K562 (cell line): ENCODE results near the gene APEX1. TPM values are rescaled to one million over a fixed set of nuclear protein-coding genes. Genes with fewer than 3 reads are reported as not detected.

Experiments used
- ATAC-seq: fragments of 200-7000 bp; cut with Tn5 transposase; 3 replicates; pipeline ENCODE4 v1.9.1; 2020; ENCODE audit warnings: moderate library complexity
- BruUV-seq: library from RNA; stranded (reverse); fragments of 400-500 nt; replicated peaks from 2 replicates; lab custom pipeline; 2021; lab: Mats Ljungman, UMichigan
- CTCF ChIA-PET: fragments of 300-600 bp; formaldehyde crosslinking; extraction: SDS; loops from one replicate; lab custom pipeline; 2021; ENCODE audit warnings: low intra/inter-chr PET ratio; lab: Yijun Ruan, JAX
- POLR2A ChIA-PET: fragments of 300-600, 350-650 bp; sonication (Branson Sonifier 250); formaldehyde crosslinking; extraction: SDS; loops from one replicate; lab custom pipeline; 2021; ENCODE audit warnings: antibody characterized with exemption, inconsistent platforms; lab: Yijun Ruan, JAX
- DNase-seq, 4 experiments: peaks; one replicate each; pipeline versions ENCODE4 v3.0.0 to v3.0.0-alpha.2; 2011 to 2018; ENCODE audit warnings: low spot score in 3 of 4, mixed read lengths in 3 of 4; ENCODE audit errors: extremely low read depth in 1 of 4
- FAIRE-seq: peaks from 2 replicates; lab custom pipeline; 2011; peaks lifted over from hg19 to GRCh38; lab: Jason Lieb, UNC
- H2AFZ ChIP-seq: 2 replicates; pipeline ENCODE4 v1.6.0; 2011; ENCODE audit warnings: low read depth, low read length, control low read depth, inconsistent platforms
- H3K27ac ChIP-seq: fragments of 200-600 bp; 3 replicates; pipeline ENCODE4 v1.8.0; 2011; ENCODE audit warnings: low read depth, mild to moderate bottlenecking, control low read depth, inconsistent platforms, low read length, moderate library complexity, mixed read lengths; ENCODE audit errors: extremely low read depth
- H3K27me3 ChIP-seq, 2 experiments: fragments of 300-600 bp in 1 of 2; 2 replicates in 1 of 2; 3 replicates in 1 of 2; pipeline versions ENCODE4 v1.6.0 to v1.8.0; 2011; ENCODE audit warnings: inconsistent platforms in 2 of 2, low read length in 2 of 2, mild to moderate bottlenecking in 1 of 2, mixed read lengths in 1 of 2, moderate library complexity in 1 of 2; ENCODE audit not compliant: control insufficient read depth in 2 of 2, insufficient read depth in 2 of 2
- H3K36me3 ChIP-seq: fragments of 300-600 bp; 3 replicates; pipeline ENCODE4 v1.8.0; 2011; ENCODE audit warnings: mild to moderate bottlenecking, low read length, inconsistent platforms; ENCODE audit not compliant: control insufficient read depth, insufficient read depth
- H3K4me1 ChIP-seq, 2 experiments: fragments of 200-600 bp in 1 of 2; replicated peaks in 1 of 2; 2 replicates in 1 of 2; 3 replicates in 1 of 2; pipeline versions ENCODE4 v1.5.1 to v1.8.0; 2011; ENCODE audit warnings: inconsistent platforms in 2 of 2, low read length in 2 of 2, mild to moderate bottlenecking in 1 of 2, mixed read lengths in 1 of 2, moderate library complexity in 1 of 2; ENCODE audit not compliant: control insufficient read depth in 2 of 2, insufficient read depth in 2 of 2
- H3K4me2 ChIP-seq: 2 replicates; pipeline ENCODE4 v1.6.1; 2011; ENCODE audit warnings: low read length, control low read depth, inconsistent platforms, mixed read lengths; ENCODE audit not compliant: insufficient read depth
- H3K4me3 ChIP-seq: fragments of 200-600 bp; sonication (generic), shearing (Covaris generic); 2 replicates; pipeline ENCODE4 v1.5.1; 2016; ENCODE audit warnings: control low read depth, inconsistent platforms
- H3K79me2 ChIP-seq: fragments of 200-600 bp; 3 replicates; pipeline ENCODE4 v1.8.0; 2011; ENCODE audit warnings: low read length, inconsistent platforms; ENCODE audit not compliant: control insufficient read depth, insufficient read depth
- H3K9ac ChIP-seq, 2 experiments: 2 replicates each; pipeline versions ENCODE4 v1.6.0 to v1.6.1; 2011; ENCODE audit warnings: low read depth in 2 of 2, low read length in 2 of 2, control low read depth in 1 of 2, inconsistent platforms in 1 of 2, mild to moderate bottlenecking in 1 of 2, mixed read lengths in 1 of 2; ENCODE audit not compliant: insufficient read depth in 1 of 2
- H3K9me1 ChIP-seq: one replicate; pipeline ENCODE4 v1.6.0; 2011; ENCODE audit warnings: inconsistent platforms, mild to moderate bottlenecking, low read length, moderate library complexity; ENCODE audit not compliant: control insufficient read depth, insufficient read depth
- H3K9me3 ChIP-seq: replicated peaks from 2 replicates; pipeline ENCODE4 v1.5.1; 2011; ENCODE audit warnings: low read depth, low read length, inconsistent platforms; ENCODE audit not compliant: control insufficient read depth, insufficient read depth
- H4K20me1 ChIP-seq: replicated peaks from 2 replicates; pipeline ENCODE4 v1.6.1; 2011; ENCODE audit warnings: low read length, inconsistent platforms, mixed read lengths; ENCODE audit not compliant: control insufficient read depth, insufficient read depth
- CBX1 ChIP-seq: sonication (generic); IDR thresholded peaks from 2 replicates; pipeline ENCODE4 v1.6.1; 2016; ENCODE audit warnings: antibody characterized with exemption, low read depth, mild to moderate bottlenecking
- CHCHD3 ChIP-seq: fragments of 250-450 bp; sonication (Bioruptor Pico); IDR thresholded peaks from 2 replicates; pipeline ENCODE4 v2.1.2; 2022; ENCODE audit warnings: mild to moderate bottlenecking
- FOXP1 ChIP-seq: sonication (generic); formaldehyde crosslinking; IDR thresholded peaks from 2 replicates; pipeline ENCODE4 v1.8.0; 2022; ENCODE audit warnings: mild to moderate bottlenecking, missing genetic modification reagents
- MAFK ChIP-seq: IDR thresholded peaks from 2 replicates; pipeline ENCODE4 v1.6.1; 2011; ENCODE audit warnings: low read length, improper control_type of control experiment
- ZKSCAN1 ChIP-seq: fragments of 150-350 bp; IDR thresholded peaks from 2 replicates; pipeline ENCODE4 v1.6.1; 2016; ENCODE audit warnings: low read depth, low read length
- ZKSCAN8 ChIP-seq: fragments of 200-800 bp; sonication (Bioruptor generic); IDR thresholded peaks from 2 replicates; pipeline ENCODE4 v1.6.1; 2016; ENCODE audit warnings: missing genetic modification characterization, missing compliant biosample characterization
- ZMIZ1 ChIP-seq, 2 experiments: fragments of 150-350 bp in 1 of 2; IDR thresholded peaks; 2 replicates each; pipeline ENCODE4 v1.6.1; 2012 to 2016; ENCODE audit warnings: low read depth in 2 of 2, low read length in 2 of 2, mild to moderate bottlenecking in 1 of 2, moderate library complexity in 1 of 2
- ZNF140 ChIP-seq: fragments of 250-450 bp; sonication (Bioruptor Pico); IDR thresholded peaks from 2 replicates; pipeline ENCODE4 v1.8.0; 2021; ENCODE audit warnings: moderate library complexity, mild to moderate bottlenecking, inconsistent platforms
- ZNF318 ChIP-seq, 2 experiments: fragments of 450-650 bp; IDR thresholded peaks; 2 replicates each; pipeline ENCODE4 v1.6.1; 2016; ENCODE audit warnings: mild to moderate bottlenecking in 2 of 2, borderline replicate concordance in 1 of 2, low read depth in 1 of 2, moderate library complexity in 1 of 2
- WGBS: fragments of 100-300 bp; shearing (Covaris generic); methylation state at CpG from one replicate; pipeline ENCODE4 v1.1.6; 2016; ENCODE audit warnings: low coverage, mixed read lengths; ENCODE audit not compliant: insufficient coverage; ENCODE audit errors: missing lambda C conversion rate; 5-methylcytosine and 5-hydroxymethylcytosine counted together
- in situ Hi-C: fragments of 300-500 bp; cut with MboI; formaldehyde crosslinking; loops from 4 replicates; pipeline ENCODE4 v1.15.0; 2018; ENCODE audit warnings: inconsistent platforms, mixed read lengths
- intact Hi-C: fragments of 100-400 bp; cut with micrococcal nuclease; formaldehyde crosslinking; loops from 2 replicates; pipeline ENCODE4 v1.14.2; 2022
- polyA plus RNA-seq, 8 experiments: library from polyadenylated mRNA; depleted of rRNA in 4 of 8; stranded (reverse) in 5 of 8; unstranded in 3 of 8; fragments of >200 nt; fragmentation: Nextera tagmentation in 2 of 8; fragmentation: Illumina TruSeq in 1 of 8; extraction: Ambion mirVana in 2 of 8; extraction: Trizol in 1 of 8; gene quantifications; 2 replicates each; pipeline versions ENCODE4 v1.2.1 to v1.2.3, GENCODE V29; 2011 to 2014; ENCODE audit warnings: inconsistent platforms in 1 of 8, missing spikeins in 1 of 8
- total RNA-seq, 7 experiments: library from RNA; depleted of rRNA in 6 of 7; stranded (reverse); fragments of >200 nt in 6 of 7; fragmentation: Illumina TruSeq in 2 of 7; extraction: Trizol in 2 of 7; gene quantifications; 2 replicates each; pipeline versions ENCODE4 v1.2.1 to v1.2.3, GENCODE V29; 2011 to 2021; ENCODE audit warnings: low replicate concordance in 1 of 7
- TF ChIP-seq, protein P1 (sequence below): fragments of 250-450 bp; sonication (Bioruptor Pico); IDR thresholded peaks from 2 replicates; pipeline ENCODE4 v1.8.0; 2021; ENCODE audit warnings: mild to moderate bottlenecking, moderate library complexity

Gene APEX1
- total and polyA plus RNA-seq, 9 of the 15 experiments (the other 6 are each of a cell fraction or from before 2014, with no cell fraction given): 50.2 to 274 (median 158) TPM

- DNase-seq: no peak
- intact Hi-C loops (no loop called here), in situ Hi-C loops (no loop called here)
- Histone ChIP-seq H3K4me2 (no peak overlapping the region), H3K4me3 (no peak overlapping the region), H3K27ac (no peak overlapping the region), H3K36me3 (no peaks in the 10 kb centered on the region), H3K9me3 (no peaks in the 10 kb centered on the region), H3K9ac (no peak overlapping the region), H3K27me3 (no peaks in the 10 kb centered on the region), H3K4me1 (peaks cover 14 to 24% of the 10 kb centered on the region in 2 experiments; a peak in 3 of 5 replicates), H2AFZ (no peak overlapping the region), H3K9me1 (no peaks in the 10 kb centered on the region), H3K79me2 (no peaks in the 10 kb centered on the region), H4K20me1 (no peaks in the 10 kb centered on the region)
- ATAC-seq: no peak
- WGBS: 95% methylated on average over 4 of the region's 4 CpGs
- POLR2A ChIA-PET: no interaction called here
- BruUV-seq: no TSS peak
- CTCF ChIA-PET: no interaction called here
- FAIRE-seq: no peak
- TF ChIP-seq ZMIZ1 (IDR thresholded peaks at IDR 0.05; ENCODE audit: low read depth in 2 of 2, low read length in 2 of 2): no peak
- no peak for TF ChIP-seq ZKSCAN1
- no peak for TF ChIP-seq CBX1
- TF ChIP-seq FOXP1: no peak
- no peak for TF ChIP-seq MAFK
- no peak for TF ChIP-seq ZKSCAN8 (CRISPR knock-in tag)
- TF ChIP-seq ZNF318 (IDR thresholded peaks at IDR 0.05; ENCODE audit: borderline replicate concordance in 1 of 2, low read depth in 1 of 2): no peak
- TF ChIP-seq, protein P1, sequence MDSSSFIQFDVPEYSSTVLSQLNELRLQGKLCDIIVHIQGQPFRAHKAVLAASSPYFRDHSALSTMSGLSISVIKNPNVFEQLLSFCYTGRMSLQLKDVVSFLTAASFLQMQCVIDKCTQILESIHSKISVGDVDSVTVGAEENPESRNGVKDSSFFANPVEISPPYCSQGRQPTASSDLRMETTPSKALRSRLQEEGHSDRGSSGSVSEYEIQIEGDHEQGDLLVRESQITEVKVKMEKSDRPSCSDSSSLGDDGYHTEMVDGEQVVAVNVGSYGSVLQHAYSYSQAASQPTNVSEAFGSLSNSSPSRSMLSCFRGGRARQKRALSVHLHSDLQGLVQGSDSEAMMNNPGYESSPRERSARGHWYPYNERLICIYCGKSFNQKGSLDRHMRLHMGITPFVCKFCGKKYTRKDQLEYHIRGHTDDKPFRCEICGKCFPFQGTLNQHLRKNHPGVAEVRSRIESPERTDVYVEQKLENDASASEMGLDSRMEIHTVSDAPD: no peak
- TF ChIP-seq ZNF140: no peak
- TF ChIP-seq CHCHD3 (CRISPR knock-in tag): no peak
Observed at GRCh38 chr14:20492486-20492885, 37.5 kb downstream of the APEX1 start.
